ENCODE data around the gene MRC2. TPM values are rescaled to one million over a fixed set of nuclear protein-coding genes. Genes with fewer than 3 reads are reported as not detected.

The MRC2 gene
- polyA plus RNA-seq, 1 experiment = 61.6 TPM

DNA sequence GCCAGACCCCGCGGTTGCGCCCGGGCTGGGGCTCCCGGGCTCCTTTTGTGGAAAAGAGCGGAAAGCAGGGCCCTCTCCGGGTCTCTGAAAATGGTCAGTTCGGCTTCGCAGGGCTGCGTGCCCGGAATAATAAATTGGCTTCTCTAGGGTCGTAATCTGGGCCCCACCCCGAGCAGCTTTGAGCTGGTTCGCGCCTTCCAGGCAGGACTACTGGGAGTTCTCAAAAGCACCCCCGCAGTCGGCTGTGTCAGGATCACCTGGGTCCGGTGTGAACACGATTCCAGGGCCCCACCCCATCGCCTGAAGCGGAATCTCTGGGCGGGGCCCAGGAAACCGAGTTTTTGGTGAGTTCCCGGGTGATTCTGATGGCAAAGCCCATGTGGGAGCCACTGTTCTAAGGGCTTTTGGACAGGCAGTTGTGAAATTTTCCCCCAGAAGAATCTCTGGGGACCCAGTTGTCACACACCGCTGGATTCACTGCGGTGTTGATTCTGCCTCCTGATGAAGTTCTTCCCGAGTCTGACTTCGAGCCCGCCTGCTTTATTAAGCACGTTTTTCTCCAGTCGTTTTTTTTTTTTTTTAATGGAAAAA, 77.0 kb downstream of the MRC2 start:
- H3K27me3 ChIP-seq (ENCODE audit: control insufficient read depth, insufficient read depth, low read length) = no peaks in the 10 kb centered on the region
- H3K9me3 ChIP-seq (ENCODE audit: control insufficient read depth, insufficient read depth, low read length) = peaks cover 20% of the 10 kb centered on the region
- no peak for DNase-seq (ENCODE audit: low read depth, low spot score)
- TF ChIP-seq, protein P1, sequence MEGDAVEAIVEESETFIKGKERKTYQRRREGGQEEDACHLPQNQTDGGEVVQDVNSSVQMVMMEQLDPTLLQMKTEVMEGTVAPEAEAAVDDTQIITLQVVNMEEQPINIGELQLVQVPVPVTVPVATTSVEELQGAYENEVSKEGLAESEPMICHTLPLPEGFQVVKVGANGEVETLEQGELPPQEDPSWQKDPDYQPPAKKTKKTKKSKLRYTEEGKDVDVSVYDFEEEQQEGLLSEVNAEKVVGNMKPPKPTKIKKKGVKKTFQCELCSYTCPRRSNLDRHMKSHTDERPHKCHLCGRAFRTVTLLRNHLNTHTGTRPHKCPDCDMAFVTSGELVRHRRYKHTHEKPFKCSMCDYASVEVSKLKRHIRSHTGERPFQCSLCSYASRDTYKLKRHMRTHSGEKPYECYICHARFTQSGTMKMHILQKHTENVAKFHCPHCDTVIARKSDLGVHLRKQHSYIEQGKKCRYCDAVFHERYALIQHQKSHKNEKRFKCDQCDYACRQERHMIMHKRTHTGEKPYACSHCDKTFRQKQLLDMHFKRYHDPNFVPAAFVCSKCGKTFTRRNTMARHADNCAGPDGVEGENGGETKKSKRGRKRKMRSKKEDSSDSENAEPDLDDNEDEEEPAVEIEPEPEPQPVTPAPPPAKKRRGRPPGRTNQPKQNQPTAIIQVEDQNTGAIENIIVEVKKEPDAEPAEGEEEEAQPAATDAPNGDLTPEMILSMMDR (IDR thresholded peaks at IDR 0.05; ENCODE audit: low read depth, low read length) = no peak
- H3K4me3 ChIP-seq (ENCODE audit: low read depth, low read length) = peak overlapping the region; percentile 63
- H3K27ac ChIP-seq (ENCODE audit: low read depth, low read length) = peak overlapping the region; percentile 47
- CTCF ChIA-PET = interaction anchor here (1.1 to 1.8 kb wide), 4 partner anchors 152 to 703 kb away, joined by 3 to 6 read pairs (median 4); no protein-coding TSS in a partner anchor
- POLR2A ChIA-PET = no interaction called here

DNA sequence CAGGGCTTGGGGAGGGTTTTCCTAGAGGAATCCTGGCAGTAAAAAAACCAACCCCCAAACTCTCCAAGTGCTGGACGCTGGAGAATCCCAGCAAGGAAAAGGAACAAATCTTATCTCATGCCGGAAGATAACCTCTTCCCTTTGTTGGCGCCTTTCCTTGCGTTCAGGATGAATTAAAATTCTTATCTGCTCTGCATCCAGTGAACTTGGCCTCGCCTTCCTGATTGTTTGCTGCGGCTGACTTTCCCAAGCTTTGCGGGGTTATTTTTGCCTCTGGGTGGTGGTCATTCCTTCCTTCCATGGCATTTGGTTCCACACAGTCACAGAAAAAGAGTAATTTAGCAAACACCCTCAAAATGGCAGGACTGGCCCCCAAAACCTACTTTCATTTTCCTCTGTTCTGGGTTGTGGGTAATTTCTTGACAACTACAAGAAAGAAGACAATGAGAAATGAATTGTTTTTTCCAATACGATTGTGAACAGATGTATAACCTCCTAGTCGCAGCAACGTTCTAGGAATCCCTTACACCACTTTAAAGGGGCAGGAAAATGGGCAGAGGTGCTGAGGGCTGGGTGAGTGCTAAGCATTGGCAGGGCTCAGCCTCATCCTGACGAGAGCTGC, 77.8 kb downstream of the MRC2 start:
- Histone ChIP-seq H3K4me3 (ENCODE audit: low read depth, low read length) (peak overlapping the region; percentile 63), H3K27me3 (ENCODE audit: control insufficient read depth, insufficient read depth, low read length) (no peaks in the 10 kb centered on the region), H3K9me3 (ENCODE audit: control insufficient read depth, insufficient read depth, low read length) (peaks cover 22% of the 10 kb centered on the region), H3K27ac (ENCODE audit: low read depth, low read length) (peak overlapping the region; percentile 47)
- DNase-seq (ENCODE audit: low read depth, low spot score) = no peak
- CTCF ChIA-PET = interaction anchor here (1.1 to 1.8 kb wide), 5 partner anchors 152 to 702 kb away, joined by 3 to 6 read pairs (median 4); no protein-coding TSS in a partner anchor
- POLR2A ChIA-PET = interaction anchor here (0.8 kb wide), 1 partner anchor 120 kb away, joined by 3 read pairs; no protein-coding TSS in a partner anchor
- TF ChIP-seq, protein P1 (IDR thresholded peaks at IDR 0.05; ENCODE audit: low read depth, low read length) = no peak

- CTCF ChIA-PET = interaction anchor here (1.3 to 1.8 kb wide), 2 partner anchors 262 to 701 kb away, joined by 4 to 6 read pairs; no protein-coding TSS in a partner anchor
- no peak overlapping the region for H3K27ac ChIP-seq (ENCODE audit: low read depth, low read length)
- POLR2A ChIA-PET = interaction anchor here (0.8 kb wide), 1 partner anchor 119 kb away, joined by 3 read pairs; no protein-coding TSS in a partner anchor
- TF ChIP-seq, protein P1 (IDR thresholded peaks at IDR 0.05; ENCODE audit: low read depth, low read length) = no peak
- no peaks in the 10 kb centered on the region for H3K27me3 ChIP-seq (ENCODE audit: control insufficient read depth, insufficient read depth, low read length)
- H3K9me3 ChIP-seq (ENCODE audit: control insufficient read depth, insufficient read depth, low read length) = peaks cover 22% of the 10 kb centered on the region
- peak overlapping the region; percentile 39 for H3K4me3 ChIP-seq (ENCODE audit: low read depth, low read length)
- DNase-seq (ENCODE audit: low read depth, low spot score) = no peak
These were observed 78.5 kb downstream of the MRC2 start for GRCh38 chr17:62705778-62706597.

DNA sequence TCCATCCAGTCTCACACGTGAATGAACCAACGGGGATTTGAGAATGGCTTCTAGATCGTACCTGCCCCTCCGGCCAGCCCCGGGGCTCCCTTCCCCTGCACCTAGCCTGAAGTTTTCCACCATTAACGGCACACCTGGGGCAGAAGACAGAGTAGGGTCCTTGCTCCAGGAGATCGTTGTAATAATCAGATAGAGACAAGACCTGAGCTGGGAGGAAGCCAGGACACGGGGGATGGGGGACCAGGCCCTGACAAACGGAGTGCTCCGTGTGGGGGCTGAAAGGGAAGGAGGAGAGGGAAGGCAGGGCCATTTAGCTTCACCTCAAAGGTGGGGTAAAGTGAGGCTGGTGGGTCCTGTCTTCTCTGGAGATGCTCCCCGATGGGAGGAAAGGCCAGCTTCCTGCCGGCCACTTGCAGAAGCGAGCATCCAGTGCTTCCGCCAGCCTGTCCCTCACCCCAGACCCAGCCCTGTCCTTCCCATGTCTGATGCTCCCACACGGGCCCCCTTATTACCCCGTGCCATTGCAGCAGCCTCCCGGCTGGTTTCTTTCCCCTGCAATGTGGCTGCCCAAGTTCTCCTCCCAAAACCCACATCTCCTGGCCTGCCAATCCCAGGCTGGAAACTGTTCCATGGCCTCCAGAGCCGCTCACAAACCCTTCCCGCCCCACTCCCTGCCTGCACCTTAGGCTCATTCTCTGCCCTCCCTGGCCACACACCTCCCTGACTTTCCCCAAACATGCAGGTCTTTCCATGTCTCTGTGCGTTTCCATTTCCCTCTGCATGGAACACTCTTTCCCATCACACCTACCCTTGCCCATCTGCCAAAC, 79.3 kb downstream of the MRC2 start:
- no peak overlapping the region for H3K4me3 ChIP-seq (ENCODE audit: low read depth, low read length)
- peaks cover 22% of the 10 kb centered on the region for H3K9me3 ChIP-seq (ENCODE audit: control insufficient read depth, insufficient read depth, low read length)
- TF ChIP-seq, protein P1 (IDR thresholded peaks at IDR 0.05; ENCODE audit: low read depth, low read length) = no peak
- DNase-seq (ENCODE audit: low read depth, low spot score) = no peak
- H3K27ac ChIP-seq (ENCODE audit: low read depth, low read length) = no peak overlapping the region
- ChIA-PET POLR2A (no interaction called here), CTCF (no interaction called here)
- H3K27me3 ChIP-seq (ENCODE audit: control insufficient read depth, insufficient read depth, low read length) = no peaks in the 10 kb centered on the region

Measured in AG04450 (cell line).